Endothelial cell of umbilical vein (primary cell): Measurements from ENCODE around the gene TNRC6C. TPM values are rescaled to one million over a fixed set of nuclear protein-coding genes. Genes with fewer than 3 reads are reported as not detected.

Experiments
- BruUV-seq: library from RNA; stranded (reverse); fragments of 400-500 nt; replicated peaks from 2 replicates; lab custom pipeline; 2021; lab: Mats Ljungman, UMichigan
- CTCF ChIA-PET: fragments of 300-600, 350-600 bp; sonication (Branson Sonifier 250); formaldehyde crosslinking; loops from one replicate; lab custom pipeline; 2021; ENCODE audit warnings: antibody characterized with exemption, inconsistent platforms; lab: Charles Lee
- POLR2A ChIA-PET: fragments of 300-600, 350-600 bp; sonication (Branson Sonifier 250); formaldehyde crosslinking; loops from one replicate; lab custom pipeline; 2021; ENCODE audit warnings: antibody characterized with exemption, inconsistent platforms; lab: Charles Lee
- DNase-seq: peaks from one replicate; pipeline ENCODE4 v3.0.0-alpha.2; 2011; ENCODE audit warnings: low read depth, low spot score
- FAIRE-seq: peaks from 2 replicates; lab custom pipeline; 2011; peaks lifted over from hg19 to GRCh38; lab: Jason Lieb, UNC
- H2AFZ ChIP-seq: 2 replicates; pipeline ENCODE4 v1.6.0; 2012; ENCODE audit warnings: low read depth, low read length, control low read depth, inconsistent platforms
- H3K27ac ChIP-seq: 2 replicates; pipeline ENCODE4 v1.5.1; 2011; ENCODE audit warnings: low read depth, mild to moderate bottlenecking, control low read depth, low read length, moderate library complexity; ENCODE audit not compliant: insufficient read depth
- H3K27me3 ChIP-seq, 2 experiments: 2 replicates each; pipeline versions ENCODE4 v1.6.0 to v1.6.1; 2011; ENCODE audit warnings: low read length in 2 of 2, mixed read lengths in 1 of 2; ENCODE audit not compliant: control insufficient read depth in 2 of 2, insufficient read depth in 2 of 2
- H3K36me3 ChIP-seq, 2 experiments: 2 replicates in 1 of 2; 3 replicates in 1 of 2; pipeline ENCODE4 v1.5.1; 2011; ENCODE audit warnings: low read length in 2 of 2, mild to moderate bottlenecking in 1 of 2, moderate library complexity in 1 of 2; ENCODE audit not compliant: control insufficient read depth in 2 of 2, insufficient read depth in 2 of 2; ENCODE audit errors: extremely low read depth in 1 of 2
- H3K4me1 ChIP-seq: 3 replicates; pipeline ENCODE4 v1.5.1; 2011; ENCODE audit warnings: mild to moderate bottlenecking, low read length; ENCODE audit not compliant: control insufficient read depth, insufficient read depth; ENCODE audit errors: extremely low read depth
- H3K4me2 ChIP-seq: 2 replicates; pipeline ENCODE4 v1.6.1; 2011; ENCODE audit warnings: low read length, control low read depth, mixed read lengths; ENCODE audit not compliant: insufficient read depth
- H3K4me3 ChIP-seq, 3 experiments: fragments of 200-600 bp in 1 of 3; sonication (generic), shearing (Covaris generic) in 1 of 3; replicated peaks in 1 of 3; 2 replicates each; pipeline ENCODE4 v1.5.1; 2011 to 2016; ENCODE audit warnings: control low read depth in 3 of 3, low read length in 3 of 3, mild to moderate bottlenecking in 2 of 3, inconsistent platforms in 1 of 3, low read depth in 1 of 3, moderate library complexity in 1 of 3; ENCODE audit not compliant: insufficient read depth in 1 of 3
- H3K79me2 ChIP-seq: 2 replicates; pipeline ENCODE4 v1.6.0; 2012; ENCODE audit warnings: low read length, inconsistent platforms; ENCODE audit not compliant: control insufficient read depth, insufficient read depth
- H3K9ac ChIP-seq: replicated peaks from 2 replicates; pipeline ENCODE3; 2011; ENCODE audit warnings: low read length, control low read depth; ENCODE audit not compliant: insufficient read depth; ENCODE audit errors: extremely low read depth
- H3K9me1 ChIP-seq: replicated peaks from 3 replicates; pipeline ENCODE4 v1.6.0; 2011; ENCODE audit warnings: mild to moderate bottlenecking, low read length; ENCODE audit not compliant: control insufficient read depth, insufficient read depth; ENCODE audit errors: extremely low read depth
- H3K9me3 ChIP-seq: replicated peaks from 2 replicates; pipeline ENCODE4 v1.5.1; 2012; ENCODE audit warnings: low read length, inconsistent platforms; ENCODE audit not compliant: control insufficient read depth, insufficient read depth
- H4K20me1 ChIP-seq: replicated peaks from 2 replicates; pipeline ENCODE3; 2011; ENCODE audit warnings: mild to moderate bottlenecking, low read length; ENCODE audit not compliant: control insufficient read depth, insufficient read depth; ENCODE audit errors: extremely low read depth
- EZH2 ChIP-seq: IDR thresholded peaks from 2 replicates; pipeline ENCODE4 v1.6.1; 2012; ENCODE audit warnings: borderline replicate concordance, low read depth, mild to moderate bottlenecking, moderate library complexity, low read length, inconsistent platforms; ENCODE audit not compliant: severe bottlenecking
- FOS ChIP-seq: IDR thresholded peaks from 2 replicates; pipeline ENCODE4 v1.6.1; 2011; ENCODE audit warnings: mild to moderate bottlenecking, low read length, moderate library complexity, borderline replicate concordance; ENCODE audit not compliant: insufficient read depth
- GATA2 ChIP-seq: IDR thresholded peaks from 2 replicates; pipeline ENCODE4 v1.7.0; 2011; ENCODE audit warnings: low read depth, mild to moderate bottlenecking, moderate library complexity, mixed read lengths, low read length; ENCODE audit not compliant: insufficient read length, insufficient read depth
- JUN ChIP-seq: IDR thresholded peaks from 2 replicates; pipeline ENCODE4 v1.6.1; 2011; ENCODE audit warnings: borderline replicate concordance, low read depth; ENCODE audit not compliant: insufficient read length, insufficient read depth
- MYC ChIP-seq: IDR thresholded peaks from one replicate; pipeline ENCODE4 v1.6.1; 2011; ENCODE audit warnings: mild to moderate bottlenecking, low read depth, low read length
- POLR2A ChIP-seq: IDR thresholded peaks from 2 replicates; pipeline ENCODE4 v1.6.1; 2012; ENCODE audit warnings: low read depth, mild to moderate bottlenecking, control low read depth, low read length
- POLR2AphosphoS5 ChIP-seq: IDR thresholded peaks from 2 replicates; pipeline ENCODE4 v1.6.1; 2012; ENCODE audit warnings: low read depth, mild to moderate bottlenecking, control low read depth, low read length, moderate library complexity; ENCODE audit not compliant: insufficient read depth
- dilution Hi-C: fragments of 300-500 bp; cut with MboI; formaldehyde crosslinking; loops from one replicate; pipeline ENCODE4 v1.15.0; 2019; ENCODE audit warnings: low sequenced_read_pairs; ENCODE audit not compliant: extremely low pct_ligation_motif_present
- intact Hi-C: fragments of 100-400 bp; cut with micrococcal nuclease; formaldehyde crosslinking; loops from one replicate; pipeline ENCODE4 v1.10.0; 2022
- polyA plus RNA-seq, 4 experiments: library from polyadenylated mRNA; depleted of rRNA in 3 of 4; stranded (reverse) in 3 of 4; unstranded in 1 of 4; fragments of >200 nt; gene quantifications; 2 replicates each; pipeline versions ENCODE4 v1.2.1 to v1.2.3, GENCODE V29; 2011 to 2012; ENCODE audit warnings: missing spikeins in 1 of 4
- total RNA-seq: library from RNA; stranded (reverse); gene quantifications from 2 replicates; pipeline ENCODE4 v1.2.3, GENCODE V29; 2021
- TF ChIP-seq, protein P1 (sequence below): IDR thresholded peaks from 2 replicates; pipeline ENCODE4 v1.6.1; 2011; ENCODE audit not compliant: insufficient read depth, insufficient read length
- TF ChIP-seq, protein P2 (sequence below), 2 donors: IDR thresholded peaks; 1 replicate in 1 of 2; 2 replicates in 1 of 2; pipeline ENCODE4 v1.5.1; 2011; ENCODE audit warnings: low read length in 2 of 2, mild to moderate bottlenecking in 2 of 2, moderate library complexity in 2 of 2, control low read depth in 1 of 2, inconsistent platforms in 1 of 2, low read depth in 1 of 2; ENCODE audit not compliant: insufficient read depth in 1 of 2; ENCODE audit errors: extremely low read depth in 1 of 2

Gene TNRC6C
- total and polyA plus RNA-seq, 2 donors (not counting 3 experiments of a cell fraction or from before 2014, with no cell fraction given), result 2.1 to 17.5 TPM

DNA sequence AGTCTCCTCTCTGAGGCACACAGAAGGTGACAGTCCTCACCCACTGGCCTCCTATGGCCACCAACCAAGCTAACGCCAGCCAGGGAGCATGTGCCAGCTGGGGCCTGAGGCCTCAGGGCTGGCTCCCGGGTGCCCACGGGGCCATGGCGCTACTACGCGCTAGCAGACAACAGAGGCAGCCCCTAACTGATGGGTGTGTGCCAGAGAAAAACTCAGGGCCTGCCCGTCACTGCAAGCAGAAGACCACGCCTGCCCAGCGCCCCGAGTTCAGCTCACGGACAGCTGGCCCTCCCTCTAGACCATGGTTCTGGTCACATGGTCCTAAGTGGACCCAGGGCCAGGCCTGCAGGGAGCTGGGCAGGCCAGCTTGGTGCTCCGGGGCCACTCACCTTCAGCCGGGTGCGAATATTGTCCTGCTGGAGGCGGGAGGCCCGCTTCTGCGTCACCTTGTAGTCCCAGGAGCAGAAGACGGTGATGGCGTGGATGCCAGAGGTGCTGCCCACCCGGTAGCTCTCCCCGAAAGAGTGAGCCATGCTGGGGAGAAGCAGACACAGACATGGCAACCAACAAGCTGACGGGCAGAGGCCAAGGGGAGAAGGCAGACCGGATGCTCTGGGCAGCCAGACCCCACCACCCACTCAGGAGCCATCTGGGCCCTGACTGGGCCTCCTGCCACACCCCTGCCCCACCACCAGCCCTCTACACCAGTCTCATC, 163.9 kb downstream of the TNRC6C start:
- Histone ChIP-seq H3K79me2 (no peaks in the 10 kb centered on the region), H3K4me3 (no peak overlapping the region), H3K36me3 (peaks cover 0 to 14% of the 10 kb centered on the region in 2 experiments), H3K9me3 (no peaks in the 10 kb centered on the region), H3K4me1 (peaks cover 4% of the 10 kb centered on the region), H3K4me2 (no peak overlapping the region), H3K9ac (no peak overlapping the region), H3K27me3 (no peaks in the 10 kb centered on the region), H2AFZ (no peak overlapping the region), H3K9me1 (no peaks in the 10 kb centered on the region), H4K20me1 (no peaks in the 10 kb centered on the region), H3K27ac (no peak overlapping the region)
- TF ChIP-seq, protein P1, sequence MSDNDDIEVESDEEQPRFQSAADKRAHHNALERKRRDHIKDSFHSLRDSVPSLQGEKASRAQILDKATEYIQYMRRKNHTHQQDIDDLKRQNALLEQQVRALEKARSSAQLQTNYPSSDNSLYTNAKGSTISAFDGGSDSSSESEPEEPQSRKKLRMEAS, result no peak
- no peak for TF ChIP-seq JUN
- no peak for TF ChIP-seq GATA2
- TF ChIP-seq, protein P2, sequence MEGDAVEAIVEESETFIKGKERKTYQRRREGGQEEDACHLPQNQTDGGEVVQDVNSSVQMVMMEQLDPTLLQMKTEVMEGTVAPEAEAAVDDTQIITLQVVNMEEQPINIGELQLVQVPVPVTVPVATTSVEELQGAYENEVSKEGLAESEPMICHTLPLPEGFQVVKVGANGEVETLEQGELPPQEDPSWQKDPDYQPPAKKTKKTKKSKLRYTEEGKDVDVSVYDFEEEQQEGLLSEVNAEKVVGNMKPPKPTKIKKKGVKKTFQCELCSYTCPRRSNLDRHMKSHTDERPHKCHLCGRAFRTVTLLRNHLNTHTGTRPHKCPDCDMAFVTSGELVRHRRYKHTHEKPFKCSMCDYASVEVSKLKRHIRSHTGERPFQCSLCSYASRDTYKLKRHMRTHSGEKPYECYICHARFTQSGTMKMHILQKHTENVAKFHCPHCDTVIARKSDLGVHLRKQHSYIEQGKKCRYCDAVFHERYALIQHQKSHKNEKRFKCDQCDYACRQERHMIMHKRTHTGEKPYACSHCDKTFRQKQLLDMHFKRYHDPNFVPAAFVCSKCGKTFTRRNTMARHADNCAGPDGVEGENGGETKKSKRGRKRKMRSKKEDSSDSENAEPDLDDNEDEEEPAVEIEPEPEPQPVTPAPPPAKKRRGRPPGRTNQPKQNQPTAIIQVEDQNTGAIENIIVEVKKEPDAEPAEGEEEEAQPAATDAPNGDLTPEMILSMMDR (IDR thresholded peaks at IDR 0.05; ENCODE audit: extremely low read depth in 1 of 2, insufficient read depth in 1 of 2, low read depth in 1 of 2, low read length in 2 of 2), result no peak
- TF ChIP-seq POLR2AphosphoS5, result no peak
- no peak for TF ChIP-seq MYC
- TF ChIP-seq FOS, result no peak
- TF ChIP-seq EZH2, result no peak
- TF ChIP-seq POLR2A, result no peak
- ChIA-PET POLR2A (no interaction called here), CTCF (interaction anchor here (2.1 to 4.8 kb wide), 2 partner anchors 9 to 54 kb away, joined by 5 to 17 read pairs; no protein-coding TSS in a partner anchor)
- DNase-seq, result no peak
- no TSS peak for BruUV-seq
- intact Hi-C loops, result no loop called here
- FAIRE-seq, result no peak
- dilution Hi-C loops, result no loop called here
